Activated T-cell treated with anti-CD3 and anti-CD28 coated beads, Interleukin-2, amount 50 U/mL, for 1 hour (primary cell): ENCODE data around the gene ADA.
"Not testable (repeated sequence)": the region's sequence is repeated elsewhere in the genome, so short reads cannot be mapped to it uniquely, and the experiment has no call there.

Experiments
- DNase-seq: peaks from one replicate; pipeline ENCODE4 v3.0.0-alpha.2; 2020

Gene ADA

GRCh38 chr20:44597516-44597915 lies 54.0 kb downstream of the ADA start:
- DNase-seq, result no peak

- DNase-seq, result no peak
Measured at GRCh38 chr20:44596876-44597275, 54.6 kb downstream of the ADA start.

GRCh38 chr20:44596010-44596409 lies 55.5 kb downstream of the ADA start:
- DNase-seq, result no peak

- DNase-seq, result no peak
Measured at GRCh38 chr20:44594730-44595129, 56.8 kb downstream of the ADA start.

- no peak for DNase-seq
Measured at GRCh38 chr20:44593751-44594150, 57.7 kb downstream of the ADA start.

- no peak for DNase-seq
Measured at GRCh38 chr20:44592366-44592765, 59.1 kb downstream of the ADA start.

GRCh38 chr20:44590980-44591778 lies 60.3 kb downstream of the ADA start:
- no peak for DNase-seq

- DNase-seq, result no peak
Measured at GRCh38 chr20:44589537-44589936, 62.0 kb downstream of the ADA start.

- not testable (repeated sequence) for DNase-seq
Measured at GRCh38 chr20:44588321-44588720, 63.2 kb downstream of the ADA start.

- no peak for DNase-seq
Measured at GRCh38 chr20:44587035-44587980, 64.2 kb downstream of the ADA start.

GRCh38 chr20:44586289-44586911 lies 65.1 kb downstream of the ADA start:
- no peak for DNase-seq

- no peak for DNase-seq
Measured at GRCh38 chr20:44585057-44585963, 66.2 kb downstream of the ADA start.

GRCh38 chr20:44584162-44584561 lies 67.3 kb downstream of the ADA start:
- no peak for DNase-seq

- DNase-seq, result no peak
Measured at GRCh38 chr20:44583157-44583556, 68.3 kb downstream of the ADA start.

- no peak for DNase-seq
Measured at GRCh38 chr20:44582311-44583025, 69.0 kb downstream of the ADA start, which contains the start of gene PKIG. PKIG (plus strand) TSS chr20:44582579; CDS start chr20:44614557, 31,978 bp downstream.

- no peak for DNase-seq
Measured at GRCh38 chr20:44581515-44581914, 70.0 kb downstream of the ADA start.

GRCh38 chr20:44580581-44581268 lies 70.8 kb downstream of the ADA start:
- no peak for DNase-seq

- DNase-seq, result no peak
Measured at GRCh38 chr20:44579313-44580081, 72.0 kb downstream of the ADA start.

GRCh38 chr20:44576297-44576696 lies 75.2 kb downstream of the ADA start:
- no peak for DNase-seq

- no peak for DNase-seq
Measured at GRCh38 chr20:44574372-44574771, 77.1 kb downstream of the ADA start.
